SK-N-SH treated with all-trans-retinoic acid at 6 μM for 48 hours (cell line): ENCODE data around the gene GDF2.

Experiments used
- CREB5 ChIP-seq: fragments of 250-450 bp; sonication (Bioruptor Pico); IDR thresholded peaks from 2 replicates; pipeline ENCODE4 v1.5.1; 2020; ENCODE audit warnings: low read depth, mild to moderate bottlenecking, moderate library complexity
- ESRRG ChIP-seq: fragments of 250-450 bp; sonication (Bioruptor Pico); IDR thresholded peaks from 2 replicates; pipeline ENCODE4 v1.6.1; 2021; ENCODE audit warnings: mild to moderate bottlenecking
- PATZ1 ChIP-seq: fragments of 250-450 bp; sonication (Bioruptor Pico); IDR thresholded peaks from 2 replicates; pipeline ENCODE4 v1.8.0; 2020; ENCODE audit warnings: mild to moderate bottlenecking, moderate library complexity, borderline replicate concordance
- TSHZ2 ChIP-seq: fragments of 250-450 bp; sonication (Bioruptor Pico); IDR thresholded peaks from 2 replicates; pipeline ENCODE4 v1.5.0; 2020; ENCODE audit warnings: mild to moderate bottlenecking, moderate library complexity

GRCh38 chr10:47290338-47290737, 31.9 kb upstream of the GDF2 start:
- TF ChIP-seq PATZ1 (CRISPR knock-in tag), result no peak
- no peak for TF ChIP-seq ESRRG (CRISPR knock-in tag)
- TF ChIP-seq TSHZ2 (CRISPR knock-in tag), result no peak
- no peak for TF ChIP-seq CREB5 (CRISPR knock-in tag)
